ENCODE results near the gene CDRT15L2.
A peak's percentile ranks its signal among the peaks of the same experiment; 100 is the strongest.
"Not testable (repeated sequence)": the region's sequence is repeated elsewhere in the genome, so short reads cannot be mapped to it uniquely, and the experiment has no call there.

The CDRT15L2 gene

GRCh38 chr17:20579424-20579823 is at the start of gene CDRT15L2:
Gene CDRT15L2, plus strand, starts transcription at chr17:20579724. Its CDS starts 20 bp downstream, at chr17:20579744.
- not testable (repeated sequence) for DNase-seq

- DNase-seq = peak; percentile 1
Observed at GRCh38 chr17:20530104-20530503, 49.4 kb upstream of the CDRT15L2 start.

GRCh38 chr17:20532544-20533090 is 46.9 kb upstream of the CDRT15L2 start:
- DNase-seq = peak; percentile 56

- DNase-seq = peak; percentile 34
Observed at GRCh38 chr17:20533206-20533605, 46.3 kb upstream of the CDRT15L2 start.

- DNase-seq = not testable (repeated sequence)
Observed at GRCh38 chr17:20534711-20535550, 44.6 kb upstream of the CDRT15L2 start.

GRCh38 chr17:20540414-20540813 is 39.1 kb upstream of the CDRT15L2 start:
- not testable (repeated sequence) for DNase-seq

DNA sequence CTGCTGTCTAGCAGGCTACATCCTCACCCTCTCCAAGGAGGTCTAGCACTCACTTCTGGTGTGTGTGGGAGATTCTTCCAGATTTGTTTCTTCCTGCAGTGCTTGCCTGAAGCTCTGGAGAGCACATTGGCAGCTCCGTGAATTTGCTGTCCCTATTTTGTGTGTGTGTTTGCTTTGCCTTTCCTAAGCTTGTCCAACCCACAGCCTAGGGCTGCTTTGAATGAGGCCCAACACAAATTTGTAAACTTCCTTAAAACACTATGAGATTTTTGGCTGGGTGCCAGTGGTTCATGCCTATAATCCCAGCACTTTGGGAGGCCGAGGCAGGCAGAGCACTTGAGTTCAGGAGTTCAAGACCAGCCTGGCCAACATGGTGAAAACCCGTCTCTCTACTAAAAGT is 38.7 kb upstream of the CDRT15L2 start:
- not testable (repeated sequence) for DNase-seq

DNA sequence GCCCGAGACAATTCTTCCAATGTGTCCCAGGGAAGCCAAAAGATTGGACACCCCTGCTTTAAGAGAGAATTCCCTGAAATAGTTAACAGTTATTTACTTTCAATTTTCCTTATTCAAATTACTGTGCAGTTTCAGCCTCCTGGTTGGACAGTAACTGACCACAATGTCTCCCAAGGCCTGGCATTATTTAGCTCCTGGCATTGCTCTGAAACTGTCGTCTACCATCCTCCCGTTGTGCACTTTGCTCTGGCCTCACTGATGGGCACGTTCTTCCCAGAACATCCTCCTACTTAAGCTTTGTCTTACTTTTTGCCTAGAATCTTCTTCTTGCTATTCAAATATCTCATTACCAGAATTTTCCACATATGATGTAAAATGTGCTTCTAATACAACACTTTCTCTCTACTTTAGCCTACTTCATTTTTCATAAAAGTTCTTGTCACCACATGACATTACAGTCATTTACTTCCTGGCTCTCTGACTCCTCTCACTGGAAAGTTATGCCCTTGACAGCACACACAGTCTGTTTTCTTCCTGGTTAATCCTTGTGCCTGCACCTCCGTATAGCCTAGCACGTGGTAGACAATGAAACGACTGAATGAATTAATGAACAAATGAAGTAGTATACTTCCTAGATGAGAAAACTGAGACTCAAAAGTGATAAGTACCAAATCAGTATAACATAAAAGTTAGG is 37.5 kb upstream of the CDRT15L2 start:
- not testable (repeated sequence) for DNase-seq

GRCh38 chr17:20547923-20548322 is 31.6 kb upstream of the CDRT15L2 start:
- DNase-seq = not testable (repeated sequence)

DNA sequence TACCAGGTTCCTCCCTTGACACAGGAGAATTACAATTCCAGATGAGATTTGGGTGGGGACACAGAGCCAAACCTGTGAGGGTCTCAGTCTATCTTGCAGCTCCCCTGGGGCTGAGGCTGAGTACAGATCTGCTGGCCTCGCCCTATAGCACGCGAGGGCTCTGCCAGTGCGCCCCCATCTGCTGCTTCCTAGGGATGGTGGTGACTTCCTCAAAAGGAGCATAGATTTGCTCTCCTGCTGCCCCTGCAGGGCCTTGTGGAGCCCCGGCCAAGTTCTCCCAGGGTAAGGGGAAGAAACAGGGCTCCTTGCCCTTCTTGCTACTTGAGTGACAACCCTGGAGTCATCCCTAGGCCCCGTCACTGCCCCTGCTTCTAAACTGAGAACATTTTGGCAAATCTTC is 26.6 kb upstream of the CDRT15L2 start:
- DNase-seq = not testable (repeated sequence)

GRCh38 chr17:20554728-20555127 is 24.8 kb upstream of the CDRT15L2 start:
- DNase-seq = not testable (repeated sequence)

GRCh38 chr17:20555135-20556010 is 24.2 kb upstream of the CDRT15L2 start:
- not testable (repeated sequence) for DNase-seq

DNA sequence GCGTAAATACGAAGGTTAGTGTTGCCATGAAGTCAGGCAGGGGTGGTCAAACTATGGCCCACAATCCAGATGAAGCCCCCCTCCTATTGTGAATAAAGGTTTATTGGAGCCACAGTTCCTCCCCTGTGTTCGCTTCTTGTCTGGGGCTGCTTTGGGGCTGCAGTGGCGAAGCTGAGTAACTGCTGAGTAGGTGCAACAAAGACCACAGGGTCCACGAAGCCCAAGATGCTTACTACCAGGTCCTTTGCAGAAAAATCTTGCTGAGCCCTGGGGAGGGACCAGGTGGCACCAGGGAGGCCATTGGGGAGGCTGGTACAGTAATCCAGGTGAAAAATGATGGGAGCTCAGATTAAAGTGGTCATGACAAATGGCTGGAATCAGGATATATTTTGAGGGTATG is 21.4 kb upstream of the CDRT15L2 start:
- not testable (repeated sequence) for DNase-seq

DNA sequence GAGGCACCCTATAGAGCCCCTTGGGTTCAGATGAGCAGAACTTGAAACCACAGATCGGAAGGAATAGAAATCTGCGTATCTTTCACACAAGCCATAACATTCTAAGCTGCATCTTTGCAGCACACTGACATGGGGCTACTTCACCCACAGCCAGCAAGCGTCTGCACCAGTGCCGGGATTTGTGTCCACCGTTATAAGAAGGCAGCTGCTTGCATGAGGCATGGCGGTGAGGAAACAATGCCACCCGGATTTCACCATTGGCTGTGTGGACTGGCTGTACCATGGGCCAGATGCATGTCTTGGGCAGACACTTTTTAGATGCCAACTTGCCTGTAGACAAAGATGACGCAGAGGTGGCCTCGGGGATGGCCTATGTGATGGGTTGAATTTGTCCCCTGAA is 20.5 kb upstream of the CDRT15L2 start:
- not testable (repeated sequence) for DNase-seq

- DNase-seq = no peak
Observed at GRCh38 chr17:20562587-20562986, 16.9 kb upstream of the CDRT15L2 start.

GRCh38 chr17:20565245-20565644 is 14.3 kb upstream of the CDRT15L2 start:
- DNase-seq = not testable (repeated sequence)

DNA sequence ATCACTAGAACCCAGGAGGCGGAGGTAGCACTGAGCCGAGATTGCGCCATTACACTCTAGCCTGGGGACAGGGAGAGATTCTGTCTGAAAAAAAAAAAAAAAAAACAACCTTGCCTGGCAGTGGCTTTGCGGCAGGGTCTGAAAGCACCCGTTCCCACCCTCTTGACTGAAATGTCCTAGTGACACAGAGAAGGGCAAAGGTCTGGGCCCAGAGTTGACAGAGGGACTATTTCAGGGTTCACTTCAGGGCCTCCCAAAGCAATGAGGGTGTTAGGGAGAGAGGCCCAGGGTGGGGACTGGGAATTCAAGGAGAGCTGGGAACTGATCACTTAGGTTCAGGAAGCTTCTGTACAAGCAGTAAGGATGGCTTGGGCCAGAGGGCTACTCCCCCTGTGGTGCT is 13.8 kb upstream of the CDRT15L2 start:
- no peak for DNase-seq

GRCh38 chr17:20566736-20567135 is 12.8 kb upstream of the CDRT15L2 start:
- DNase-seq = not testable (repeated sequence)

DNA sequence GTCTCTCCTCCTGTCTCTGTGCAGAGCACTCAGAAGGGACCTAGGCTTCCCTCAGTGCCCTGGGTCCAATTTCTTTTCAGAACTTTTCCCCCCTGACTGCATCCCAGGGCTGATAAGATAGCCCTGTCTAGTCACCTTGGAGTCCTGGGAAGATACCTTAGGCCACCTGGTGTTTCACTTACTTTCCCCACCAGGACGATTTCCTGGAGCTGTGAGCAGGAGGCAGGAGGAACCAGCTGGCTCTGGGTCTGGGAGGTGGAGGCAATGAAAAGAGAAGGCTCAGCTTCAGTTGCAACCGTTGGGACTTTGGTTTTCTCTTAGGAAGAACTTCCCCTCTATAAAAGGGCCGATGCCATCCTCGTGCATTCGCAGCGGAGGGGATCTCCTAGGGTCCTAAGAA is 12.1 kb upstream of the CDRT15L2 start:
- not testable (repeated sequence) for DNase-seq

DNA sequence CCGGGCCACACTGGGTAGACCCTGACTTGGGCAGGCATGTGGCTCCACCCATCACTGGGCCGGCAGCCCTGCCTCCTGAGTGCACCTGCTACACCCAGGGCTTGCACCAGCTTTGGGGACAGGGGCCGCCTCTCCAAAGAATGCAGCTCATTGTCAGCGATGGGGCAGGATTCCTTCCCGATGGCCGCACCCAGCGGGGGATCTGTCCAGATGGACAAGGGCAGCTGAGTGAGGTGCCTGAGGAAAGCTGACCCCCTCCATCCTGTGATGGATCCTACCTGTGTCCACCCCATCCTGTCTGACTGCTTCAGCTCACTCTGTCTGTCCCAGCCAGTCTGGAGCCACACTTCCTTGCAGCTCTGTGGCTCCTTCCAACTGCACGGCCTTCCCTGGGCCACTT is 10.9 kb upstream of the CDRT15L2 start:
- not testable (repeated sequence) for DNase-seq

- DNase-seq = not testable (repeated sequence)
Observed at GRCh38 chr17:20571653-20572052, 7.9 kb upstream of the CDRT15L2 start.

- not testable (repeated sequence) for DNase-seq
Observed at GRCh38 chr17:20573216-20573615, 6.3 kb upstream of the CDRT15L2 start.

- DNase-seq = not testable (repeated sequence)
Observed at GRCh38 chr17:20575071-20575470, 4.5 kb upstream of the CDRT15L2 start.

Measured in retina (tissue), 1 donor.